K562 (cell line): Measurements from ENCODE around the gene NEDD4L. TPM values are rescaled to one million over a fixed set of nuclear protein-coding genes. Genes with fewer than 3 reads are reported as not detected.
A peak's percentile ranks its signal among the peaks of the same experiment; 100 is the strongest.

Experiments used
- ATAC-seq: fragments of 200-7000 bp; cut with Tn5 transposase; 3 replicates; pipeline ENCODE4 v1.9.1; 2020; ENCODE audit warnings: moderate library complexity
- BruUV-seq: library from RNA; stranded (reverse); fragments of 400-500 nt; replicated peaks from 2 replicates; lab custom pipeline; 2021; lab: Mats Ljungman, UMichigan
- CTCF ChIA-PET: fragments of 300-600 bp; formaldehyde crosslinking; extraction: SDS; loops from one replicate; lab custom pipeline; 2021; ENCODE audit warnings: low intra/inter-chr PET ratio; lab: Yijun Ruan, JAX
- POLR2A ChIA-PET: fragments of 300-600, 350-650 bp; sonication (Branson Sonifier 250); formaldehyde crosslinking; extraction: SDS; loops from one replicate; lab custom pipeline; 2021; ENCODE audit warnings: antibody characterized with exemption, inconsistent platforms; lab: Yijun Ruan, JAX
- DNase-seq, 4 experiments: peaks; one replicate each; pipeline versions ENCODE4 v3.0.0 to v3.0.0-alpha.2; 2011 to 2018; ENCODE audit warnings: low spot score in 3 of 4, mixed read lengths in 3 of 4; ENCODE audit errors: extremely low read depth in 1 of 4
- FAIRE-seq: peaks from 2 replicates; lab custom pipeline; 2011; peaks lifted over from hg19 to GRCh38; lab: Jason Lieb, UNC
- H2AFZ ChIP-seq: 2 replicates; pipeline ENCODE4 v1.6.0; 2011; ENCODE audit warnings: low read depth, low read length, control low read depth, inconsistent platforms
- H3K27ac ChIP-seq: fragments of 200-600 bp; 3 replicates; pipeline ENCODE4 v1.8.0; 2011; ENCODE audit warnings: low read depth, mild to moderate bottlenecking, control low read depth, inconsistent platforms, low read length, moderate library complexity, mixed read lengths; ENCODE audit errors: extremely low read depth
- H3K27me3 ChIP-seq, 2 experiments: fragments of 300-600 bp in 1 of 2; 2 replicates in 1 of 2; 3 replicates in 1 of 2; pipeline versions ENCODE4 v1.6.0 to v1.8.0; 2011; ENCODE audit warnings: inconsistent platforms in 2 of 2, low read length in 2 of 2, mild to moderate bottlenecking in 1 of 2, mixed read lengths in 1 of 2, moderate library complexity in 1 of 2; ENCODE audit not compliant: control insufficient read depth in 2 of 2, insufficient read depth in 2 of 2
- H3K36me3 ChIP-seq: fragments of 300-600 bp; 3 replicates; pipeline ENCODE4 v1.8.0; 2011; ENCODE audit warnings: mild to moderate bottlenecking, low read length, inconsistent platforms; ENCODE audit not compliant: control insufficient read depth, insufficient read depth
- H3K4me1 ChIP-seq, 2 experiments: fragments of 200-600 bp in 1 of 2; replicated peaks in 1 of 2; 2 replicates in 1 of 2; 3 replicates in 1 of 2; pipeline versions ENCODE4 v1.5.1 to v1.8.0; 2011; ENCODE audit warnings: inconsistent platforms in 2 of 2, low read length in 2 of 2, mild to moderate bottlenecking in 1 of 2, mixed read lengths in 1 of 2, moderate library complexity in 1 of 2; ENCODE audit not compliant: control insufficient read depth in 2 of 2, insufficient read depth in 2 of 2
- H3K4me2 ChIP-seq: 2 replicates; pipeline ENCODE4 v1.6.1; 2011; ENCODE audit warnings: low read length, control low read depth, inconsistent platforms, mixed read lengths; ENCODE audit not compliant: insufficient read depth
- H3K4me3 ChIP-seq: fragments of 200-600 bp; sonication (generic), shearing (Covaris generic); 2 replicates; pipeline ENCODE4 v1.5.1; 2016; ENCODE audit warnings: control low read depth, inconsistent platforms
- H3K79me2 ChIP-seq: fragments of 200-600 bp; 3 replicates; pipeline ENCODE4 v1.8.0; 2011; ENCODE audit warnings: low read length, inconsistent platforms; ENCODE audit not compliant: control insufficient read depth, insufficient read depth
- H3K9ac ChIP-seq, 2 experiments: 2 replicates each; pipeline versions ENCODE4 v1.6.0 to v1.6.1; 2011; ENCODE audit warnings: low read depth in 2 of 2, low read length in 2 of 2, control low read depth in 1 of 2, inconsistent platforms in 1 of 2, mild to moderate bottlenecking in 1 of 2, mixed read lengths in 1 of 2; ENCODE audit not compliant: insufficient read depth in 1 of 2
- H3K9me1 ChIP-seq: one replicate; pipeline ENCODE4 v1.6.0; 2011; ENCODE audit warnings: inconsistent platforms, mild to moderate bottlenecking, low read length, moderate library complexity; ENCODE audit not compliant: control insufficient read depth, insufficient read depth
- H3K9me3 ChIP-seq: replicated peaks from 2 replicates; pipeline ENCODE4 v1.5.1; 2011; ENCODE audit warnings: low read depth, low read length, inconsistent platforms; ENCODE audit not compliant: control insufficient read depth, insufficient read depth
- H4K20me1 ChIP-seq: replicated peaks from 2 replicates; pipeline ENCODE4 v1.6.1; 2011; ENCODE audit warnings: low read length, inconsistent platforms, mixed read lengths; ENCODE audit not compliant: control insufficient read depth, insufficient read depth
- CHD4 ChIP-seq: fragments of 200-600 bp; sonication (generic); IDR thresholded peaks from 3 replicates; pipeline ENCODE4 v1.6.1; 2012; ENCODE audit warnings: low read depth, mild to moderate bottlenecking, mixed read lengths, low read length, inconsistent platforms; ENCODE audit not compliant: insufficient read depth, insufficient replicate concordance, poor library complexity, severe bottlenecking
- ELF1 ChIP-seq: fragments of 200-800 bp; sonication (Bioruptor generic); IDR thresholded peaks from 2 replicates; pipeline ENCODE4 v1.6.1; 2016; ENCODE audit warnings: missing genetic modification characterization, missing compliant biosample characterization
- HNRNPK ChIP-seq: fragments of 200-400 bp; formaldehyde crosslinking; IDR thresholded peaks from one replicate; pipeline ENCODE4 v1.6.1; 2018; ENCODE audit warnings: mild to moderate bottlenecking, low read depth, low read length; ENCODE audit not compliant: poor library complexity, severe bottlenecking
- ZKSCAN1 ChIP-seq: fragments of 150-350 bp; IDR thresholded peaks from 2 replicates; pipeline ENCODE4 v1.6.1; 2016; ENCODE audit warnings: low read depth, low read length
- ZNF263 ChIP-seq: sonication (generic); formaldehyde crosslinking; IDR thresholded peaks from 2 replicates; pipeline ENCODE4 v1.8.0; 2022; ENCODE audit warnings: mild to moderate bottlenecking, missing genetic modification reagents, borderline replicate concordance
- ZNF668 ChIP-seq: fragments of 250-450 bp; sonication (Bioruptor Pico); IDR thresholded peaks from 2 replicates; pipeline ENCODE4 v1.8.0; 2022; ENCODE audit warnings: mild to moderate bottlenecking, inconsistent platforms
- WGBS: fragments of 100-300 bp; shearing (Covaris generic); methylation state at CpG from one replicate; pipeline ENCODE4 v1.1.6; 2016; ENCODE audit warnings: low coverage, mixed read lengths; ENCODE audit not compliant: insufficient coverage; ENCODE audit errors: missing lambda C conversion rate; 5-methylcytosine and 5-hydroxymethylcytosine counted together
- in situ Hi-C: fragments of 300-500 bp; cut with MboI; formaldehyde crosslinking; loops from 4 replicates; pipeline ENCODE4 v1.15.0; 2018; ENCODE audit warnings: inconsistent platforms, mixed read lengths
- intact Hi-C: fragments of 100-400 bp; cut with micrococcal nuclease; formaldehyde crosslinking; loops from 2 replicates; pipeline ENCODE4 v1.14.2; 2022
- polyA plus RNA-seq, 8 experiments: library from polyadenylated mRNA; depleted of rRNA in 4 of 8; stranded (reverse) in 5 of 8; unstranded in 3 of 8; fragments of >200 nt; fragmentation: Nextera tagmentation in 2 of 8; fragmentation: Illumina TruSeq in 1 of 8; extraction: Ambion mirVana in 2 of 8; extraction: Trizol in 1 of 8; gene quantifications; 2 replicates each; pipeline versions ENCODE4 v1.2.1 to v1.2.3, GENCODE V29; 2011 to 2014; ENCODE audit warnings: inconsistent platforms in 1 of 8, missing spikeins in 1 of 8
- total RNA-seq, 7 experiments: library from RNA; depleted of rRNA in 6 of 7; stranded (reverse); fragments of >200 nt in 6 of 7; fragmentation: Illumina TruSeq in 2 of 7; extraction: Trizol in 2 of 7; gene quantifications; 2 replicates each; pipeline versions ENCODE4 v1.2.1 to v1.2.3, GENCODE V29; 2011 to 2021; ENCODE audit warnings: low replicate concordance in 1 of 7
- TF ChIP-seq, protein P1 (sequence below): fragments of 450-650 bp; IDR thresholded peaks from 2 replicates; pipeline ENCODE4 v1.6.1; 2017; ENCODE audit warnings: antibody characterized with exemption
- TF ChIP-seq, protein P2 (sequence below): fragments of 450-650 bp; IDR thresholded peaks from 2 replicates; pipeline ENCODE4 v1.6.1; 2016; ENCODE audit warnings: low read depth, mild to moderate bottlenecking, moderate library complexity
- TF ChIP-seq, protein P3 (sequence below): fragments of 250-450 bp; sonication (Bioruptor Pico); IDR thresholded peaks from 2 replicates; pipeline ENCODE4 v1.5.0; 2022; ENCODE audit warnings: mild to moderate bottlenecking

NEDD4L gene
- total and polyA plus RNA-seq, 9 of the 15 experiments (the other 6 are each of a cell fraction or from before 2014, with no cell fraction given), result 8.1 to 33.4 (median 19.9) TPM

GRCh38 chr18:58026395-58026794 lies 17.6 kb upstream of the NEDD4L start (continued):
- TF ChIP-seq, protein P1, sequence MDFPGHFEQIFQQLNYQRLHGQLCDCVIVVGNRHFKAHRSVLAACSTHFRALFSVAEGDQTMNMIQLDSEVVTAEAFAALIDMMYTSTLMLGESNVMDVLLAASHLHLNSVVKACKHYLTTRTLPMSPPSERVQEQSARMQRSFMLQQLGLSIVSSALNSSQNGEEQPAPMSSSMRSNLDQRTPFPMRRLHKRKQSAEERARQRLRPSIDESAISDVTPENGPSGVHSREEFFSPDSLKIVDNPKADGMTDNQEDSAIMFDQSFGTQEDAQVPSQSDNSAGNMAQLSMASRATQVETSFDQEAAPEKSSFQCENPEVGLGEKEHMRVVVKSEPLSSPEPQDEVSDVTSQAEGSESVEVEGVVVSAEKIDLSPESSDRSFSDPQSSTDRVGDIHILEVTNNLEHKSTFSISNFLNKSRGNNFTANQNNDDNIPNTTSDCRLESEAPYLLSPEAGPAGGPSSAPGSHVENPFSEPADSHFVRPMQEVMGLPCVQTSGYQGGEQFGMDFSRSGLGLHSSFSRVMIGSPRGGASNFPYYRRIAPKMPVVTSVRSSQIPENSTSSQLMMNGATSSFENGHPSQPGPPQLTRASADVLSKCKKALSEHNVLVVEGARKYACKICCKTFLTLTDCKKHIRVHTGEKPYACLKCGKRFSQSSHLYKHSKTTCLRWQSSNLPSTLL, result no peak
- TF ChIP-seq, protein P2, sequence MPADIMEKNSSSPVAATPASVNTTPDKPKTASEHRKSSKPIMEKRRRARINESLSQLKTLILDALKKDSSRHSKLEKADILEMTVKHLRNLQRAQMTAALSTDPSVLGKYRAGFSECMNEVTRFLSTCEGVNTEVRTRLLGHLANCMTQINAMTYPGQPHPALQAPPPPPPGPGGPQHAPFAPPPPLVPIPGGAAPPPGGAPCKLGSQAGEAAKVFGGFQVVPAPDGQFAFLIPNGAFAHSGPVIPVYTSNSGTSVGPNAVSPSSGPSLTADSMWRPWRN, result no peak
- TF ChIP-seq ZKSCAN1 (no peak), ELF1 (tag) (no peak), CHD4 (no peak)

DNA sequence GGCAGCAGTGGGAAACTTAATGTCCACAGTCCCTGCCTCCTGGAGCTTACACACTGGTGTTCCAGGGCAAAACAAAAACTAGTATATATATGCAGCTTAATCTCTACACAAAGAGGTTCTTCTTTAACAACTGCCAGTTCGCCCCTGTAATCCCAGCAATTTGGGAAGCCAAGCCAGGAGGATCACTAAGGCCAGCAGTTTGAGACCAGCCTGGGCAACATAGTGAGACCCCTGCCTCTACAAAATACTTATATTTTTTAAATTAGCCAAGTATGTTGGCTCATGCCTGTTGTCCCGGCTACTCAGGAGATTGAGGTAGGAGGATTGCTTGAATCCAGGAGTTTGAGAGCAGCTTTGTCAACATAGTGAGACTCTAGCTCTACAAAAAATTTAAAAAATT lies 17.2 kb upstream of the NEDD4L start:
- no peaks in the 10 kb centered on the region for H3K79me2 ChIP-seq
- 0 out of 2 replicates have a peak overlapping the region, but pooled peaks have one; percentile 68 for H2AFZ ChIP-seq
- no peaks in the 10 kb centered on the region for H3K36me3 ChIP-seq
- TF ChIP-seq HNRNPK, result no peak
- TF ChIP-seq, protein P3, sequence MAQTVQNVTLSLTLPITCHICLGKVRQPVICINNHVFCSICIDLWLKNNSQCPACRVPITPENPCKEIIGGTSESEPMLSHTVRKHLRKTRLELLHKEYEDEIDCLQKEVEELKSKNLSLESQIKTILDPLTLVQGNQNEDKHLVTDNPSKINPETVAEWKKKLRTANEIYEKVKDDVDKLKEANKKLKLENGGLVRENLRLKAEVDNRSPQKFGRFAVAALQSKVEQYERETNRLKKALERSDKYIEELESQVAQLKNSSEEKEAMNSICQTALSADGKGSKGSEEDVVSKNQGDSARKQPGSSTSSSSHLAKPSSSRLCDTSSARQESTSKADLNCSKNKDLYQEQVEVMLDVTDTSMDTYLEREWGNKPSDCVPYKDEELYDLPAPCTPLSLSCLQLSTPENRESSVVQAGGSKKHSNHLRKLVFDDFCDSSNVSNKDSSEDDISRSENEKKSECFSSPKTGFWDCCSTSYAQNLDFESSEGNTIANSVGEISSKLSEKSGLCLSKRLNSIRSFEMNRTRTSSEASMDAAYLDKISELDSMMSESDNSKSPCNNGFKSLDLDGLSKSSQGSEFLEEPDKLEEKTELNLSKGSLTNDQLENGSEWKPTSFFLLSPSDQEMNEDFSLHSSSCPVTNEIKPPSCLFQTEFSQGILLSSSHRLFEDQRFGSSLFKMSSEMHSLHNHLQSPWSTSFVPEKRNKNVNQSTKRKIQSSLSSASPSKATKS (CRISPR knock-in tag), result no peak
- TF ChIP-seq ZNF668 (CRISPR knock-in tag), result no peak
- TF ChIP-seq ZNF263 (CRISPR knock-in tag), result no peak
- H3K9ac ChIP-seq, result no peak overlapping the region
- no peak overlapping the region for H3K4me2 ChIP-seq
- WGBS, result 53% methylated on average over 2 of the region's 2 CpGs
- H3K4me3 ChIP-seq, result no peak overlapping the region
- ChIA-PET POLR2A (no interaction called here), CTCF (no interaction called here)
- H3K9me3 ChIP-seq, result no peaks in the 10 kb centered on the region
- no peak for DNase-seq
- BruUV-seq, result no TSS peak
- peaks cover 0 to 12% of the 10 kb centered on the region in 2 experiments; a peak in 3 of 5 replicates for H3K4me1 ChIP-seq
- no peak for FAIRE-seq
- intact Hi-C loops (no loop called here), in situ Hi-C loops (no loop called here)
- no peaks in the 10 kb centered on the region for H3K9me1 ChIP-seq
- H3K27ac ChIP-seq, result no peak overlapping the region
- no peaks in the 10 kb centered on the region for H4K20me1 ChIP-seq
- no peaks in the 10 kb centered on the region for H3K27me3 ChIP-seq
- no peak for ATAC-seq
